ENCODE results near the gene SLC25A25. TPM values are rescaled to one million over a fixed set of nuclear protein-coding genes. Genes with fewer than 3 reads are reported as not detected.

The SLC25A25 gene
- total RNA-seq, 4 donors from 2014 or later: 15.8 to 37.9 (median 24.1) TPM

DNA sequence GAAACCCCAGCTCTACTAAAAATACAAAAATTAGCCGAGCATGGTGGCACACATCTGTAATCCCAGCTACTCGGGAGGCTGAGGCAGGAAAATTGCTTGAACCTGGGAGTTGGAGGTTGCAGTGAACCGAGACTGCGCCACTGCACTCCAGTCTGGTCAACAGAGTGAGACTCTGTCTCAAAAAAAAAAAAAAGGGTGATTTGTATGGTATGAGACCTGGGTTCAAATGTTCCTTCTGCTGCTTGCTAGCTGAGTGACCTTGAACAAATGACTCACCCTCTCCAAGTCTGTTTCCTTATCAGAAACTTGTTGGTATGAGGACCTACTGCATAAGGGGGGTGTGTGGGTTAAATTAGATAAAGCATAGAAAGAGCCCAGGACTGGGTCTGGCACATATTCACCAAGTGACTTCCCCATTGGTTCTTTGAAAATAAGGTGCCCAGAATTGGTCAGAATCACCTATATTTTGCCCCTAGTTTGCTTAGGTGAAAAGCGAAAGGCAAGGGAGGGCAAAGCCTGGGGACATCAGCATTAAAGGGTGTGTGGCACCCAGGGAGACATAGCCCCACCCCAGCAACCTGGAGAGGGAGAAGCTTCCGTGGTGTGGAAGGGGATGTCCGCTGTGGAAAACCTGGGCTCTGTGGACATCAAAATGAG lies 9.9 kb downstream of the SLC25A25 start:
- Histone ChIP-seq H3K36me3 (no peaks in the 10 kb centered on the region), H3K4me3 (no peak overlapping the region), H3K4me1 (peaks cover 56 to 89% (median 58%) of the 10 kb centered on the region in 3 donors), H3K27ac (peak overlapping the region; percentile 54 to 85 (median 68)), H3K27me3 (no peaks in the 10 kb centered on the region), H3K9me3 (no peaks in the 10 kb centered on the region)
- DNase-seq: no peak
- intact Hi-C loops (cut with DNase I): no loop called here
- WGBS, 2 donors: 90 to 93% methylated on average over 4 to 7 of the region's 7 CpGs
- TF ChIP-seq CTCF (IDR thresholded peaks at IDR 0.05) (no peak), POLR2A (IDR thresholded peaks at IDR 0.05) (no peak)

DNA sequence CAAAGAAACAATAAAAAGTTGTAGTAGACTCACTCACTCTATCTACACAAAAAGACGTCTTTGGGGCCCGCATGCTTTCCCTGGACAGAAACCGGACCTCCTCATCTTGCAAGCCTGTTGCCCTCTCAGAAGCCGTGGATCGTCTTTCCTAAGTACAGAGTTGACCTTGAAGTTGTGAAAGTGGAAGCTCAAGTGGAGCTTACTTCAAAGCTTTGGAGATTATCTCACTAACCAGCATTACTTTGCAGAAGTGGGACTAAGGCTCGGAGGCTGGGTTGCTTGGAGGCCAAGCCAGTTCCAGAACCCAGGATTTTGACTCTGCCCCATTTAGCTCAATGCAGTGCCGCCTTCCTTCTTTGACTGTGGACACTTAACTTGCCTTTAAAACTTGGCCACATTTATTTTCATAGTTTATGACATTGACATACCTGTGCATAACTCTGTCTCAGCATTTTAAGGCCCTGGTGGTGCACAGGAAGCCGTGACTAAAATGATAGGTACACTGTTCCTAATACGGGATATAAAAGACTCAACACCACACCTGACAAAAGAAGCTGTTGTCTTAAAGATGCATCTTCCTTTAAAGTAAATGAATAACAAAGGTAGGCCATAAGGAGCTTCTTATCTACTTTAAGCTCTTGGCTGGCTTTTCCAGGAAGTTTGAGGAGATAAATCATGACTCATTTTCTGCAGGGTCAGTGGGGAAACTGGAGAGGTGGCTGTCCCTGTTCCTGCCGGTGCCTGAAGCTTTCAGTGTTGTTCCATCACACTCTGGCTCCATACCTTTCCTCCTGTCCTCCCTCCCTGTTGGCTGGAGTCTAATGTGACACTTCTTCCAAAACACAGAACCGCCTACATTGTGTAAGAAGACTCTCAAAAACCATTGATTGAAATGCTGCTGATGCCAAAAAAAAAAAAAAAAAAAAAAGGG lies 10.7 kb downstream of the SLC25A25 start:
- Histone ChIP-seq H3K4me3 (no peak overlapping the region), H3K27me3 (no peaks in the 10 kb centered on the region), H3K4me1 (peaks cover 48 to 87% (median 50%) of the 10 kb centered on the region in 3 donors), H3K36me3 (no peaks in the 10 kb centered on the region), H3K27ac (peak overlapping the region; percentile 54 to 85 (median 68)), H3K9me3 (no peaks in the 10 kb centered on the region)
- TF ChIP-seq CTCF (IDR thresholded peaks at IDR 0.05) (no peak), POLR2A (IDR thresholded peaks at IDR 0.05) (no peak)
- intact Hi-C loops (cut with DNase I): no loop called here
- no peak for DNase-seq
- 41 to 56% methylated on average over 10 to 11 of the region's 11 CpGs for WGBS, 2 donors

GRCh38 chr9:128080206-128080605 lies 12.2 kb downstream of the SLC25A25 start:
- H3K27ac ChIP-seq: peak overlapping the region in 2 of 4 donors; percentile 85 to 88
- intact Hi-C loops (cut with DNase I): no loop called here
- H3K36me3 ChIP-seq: peaks cover 0 to 4% (median 0%) of the 10 kb centered on the region in 3 donors
- WGBS, 2 donors: 96% methylated on average over 5 of the region's 5 CpGs
- no peaks in the 10 kb centered on the region for H3K27me3 ChIP-seq
- H3K4me3 ChIP-seq: no peak overlapping the region
- TF ChIP-seq POLR2A (IDR thresholded peaks at IDR 0.05): no peak
- no peak for TF ChIP-seq CTCF (IDR thresholded peaks at IDR 0.05)
- peaks cover 38 to 85% (median 44%) of the 10 kb centered on the region in 3 donors for H3K4me1 ChIP-seq
- no peak for DNase-seq
- no peaks in the 10 kb centered on the region for H3K9me3 ChIP-seq

- H3K27me3 ChIP-seq: no peaks in the 10 kb centered on the region
- no peaks in the 10 kb centered on the region for H3K9me3 ChIP-seq
- intact Hi-C loops (cut with DNase I): no loop called here
- 18 to 49% methylated on average over 1 to 3 of the region's 3 CpGs for WGBS, 2 donors
- TF ChIP-seq POLR2A (IDR thresholded peaks at IDR 0.05) (no peak), CTCF (IDR thresholded peaks at IDR 0.05) (no peak)
- H3K27ac ChIP-seq: peak overlapping the region; percentile 56 to 88 (median 84)
- no peak for DNase-seq
- no peak overlapping the region for H3K4me3 ChIP-seq
- peaks cover 0 to 4% (median 0%) of the 10 kb centered on the region in 3 donors for H3K36me3 ChIP-seq
- peaks cover 38 to 83% (median 44%) of the 10 kb centered on the region in 3 donors for H3K4me1 ChIP-seq
Measured at GRCh38 chr9:128081056-128081455, 13.0 kb downstream of the SLC25A25 start.

GRCh38 chr9:128082151-128082550 lies 14.1 kb downstream of the SLC25A25 start:
- peaks cover 0 to 4% (median 0%) of the 10 kb centered on the region in 3 donors for H3K36me3 ChIP-seq
- H3K9me3 ChIP-seq: no peaks in the 10 kb centered on the region
- peak overlapping the region; percentile 56 to 88 (median 84) for H3K27ac ChIP-seq
- intact Hi-C loops (cut with DNase I): no loop called here
- peaks cover 38 to 76% (median 44%) of the 10 kb centered on the region in 3 donors for H3K4me1 ChIP-seq
- TF ChIP-seq POLR2A (IDR thresholded peaks at IDR 0.05) (no peak), CTCF (IDR thresholded peaks at IDR 0.05) (no peak)
- no peaks in the 10 kb centered on the region for H3K27me3 ChIP-seq
- H3K4me3 ChIP-seq: no peak overlapping the region
- DNase-seq: no peak
- WGBS, 2 donors: 36 to 47% methylated on average over 7 of the region's 7 CpGs

Data from esophagus squamous epithelium (tissue), 5 donors.